ENCODE results near the gene SUMO3.

GRCh38 chr21:44833663-44834062 lies 15.8 kb upstream of the SUMO3 start:
- TF ChIP-seq CTCF (IDR thresholded peaks at IDR 0.05), result no peak
- TF ChIP-seq ZBTB21 (CRISPR knock-in tag; IDR thresholded peaks at IDR 0.05; ENCODE audit: borderline replicate concordance), result no peak
- no peak for TF ChIP-seq CREB1 (CRISPR knock-in tag; IDR thresholded peaks at IDR 0.05)
- TF ChIP-seq ZNF138 (CRISPR knock-in tag; conservative IDR thresholded peaks at IDR 0.05), result no peak
- no peak for TF ChIP-seq FOXK1 (CRISPR knock-in tag; IDR thresholded peaks at IDR 0.05)
